Motor neuron (in vitro differentiated cells): ENCODE data around the gene PTPN14. TPM values are rescaled to one million over a fixed set of nuclear protein-coding genes. Genes with fewer than 3 reads are reported as not detected.
A peak's percentile ranks its signal among the peaks of the same experiment; 100 is the strongest.

ENCODE experiments used
- ATAC-seq, 8 experiments: fragments of 200-7000 bp; cut with Tn5 transposase; replicated peaks in 6 of 8; 2 replicates each; pipeline ENCODE4 v1.8.0; 2021; ENCODE audit warnings: mild to moderate bottlenecking in 8 of 8, moderate library complexity in 8 of 8
- H3K27ac ChIP-seq, 2 donors: fragments of 250-450 bp; sonication (Bioruptor Pico); 2 replicates each; pipeline ENCODE4 v1.9.0; 2021; ENCODE audit warnings: antibody characterized with exemption in 2 of 2, mild to moderate bottlenecking in 2 of 2, moderate library complexity in 1 of 2
- H3K4me1 ChIP-seq, 2 donors: fragments of 250-450 bp; sonication (Bioruptor Pico); replicated peaks in 1 of 2; 2 replicates each; pipeline ENCODE4 v1.6.1; 2021; ENCODE audit warnings: antibody characterized with exemption in 2 of 2, mild to moderate bottlenecking in 2 of 2, moderate library complexity in 1 of 2
- H3K4me3 ChIP-seq, 5 donors: fragments of 250-450 bp; sonication (Bioruptor Pico); 2 replicates each; pipeline ENCODE4 v1.9.0; 2021; ENCODE audit warnings: antibody characterized with exemption in 5 of 5, mild to moderate bottlenecking in 5 of 5, moderate library complexity in 4 of 5
- WGBS, 10 experiments: fragments of 450-650 bp; shearing (Covaris generic); methylation state at CpG; one replicate each; pipeline ENCODE4 v1.0.0; 2022; 5-methylcytosine and 5-hydroxymethylcytosine counted together
- in situ Hi-C, 9 experiments: fragments of 400-800 bp; cut with MboI; loops; one replicate each; pipeline ENCODE4 v1.15.0; 2021; ENCODE audit warnings: low sequenced_read_pairs in 9 of 9, low pct_unique_long_range_greater_than_20kb in 2 of 9; ENCODE audit not compliant: unreplicated experiment in 9 of 9
- total RNA-seq, 8 experiments: library from RNA; unstranded; fragments of 300-600 nt; gene quantifications; 2 replicates each; pipeline versions ENCODE4 v1.2.3 to v1.2.4, GENCODE V29; 2022

Gene PTPN14
- total RNA-seq, 8 experiments from 2014 or later = 1.4 to 43.4 (median 5.5) TPM

DNA sequence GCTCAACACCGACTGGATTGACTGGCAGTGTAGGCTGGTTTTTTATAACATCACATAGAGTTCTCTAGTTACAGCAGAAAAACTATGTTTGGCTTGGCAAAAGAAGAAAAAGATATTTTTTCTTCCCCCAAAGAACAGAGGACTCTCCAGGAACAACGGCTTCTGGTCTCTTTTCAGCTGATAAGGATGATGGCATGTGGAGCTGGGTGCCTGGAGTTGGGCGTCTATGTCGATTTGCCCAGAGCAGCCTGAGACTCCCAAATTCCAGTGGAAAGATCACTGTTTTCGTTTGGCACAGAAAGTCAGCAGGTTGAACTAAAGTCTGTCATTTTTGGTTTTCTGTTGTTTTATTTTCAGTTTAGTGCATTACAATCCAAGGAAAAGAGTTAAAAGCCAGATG lies 179.3 kb downstream of the PTPN14 start:
- WGBS, 10 experiments = 11 to 100% (median 76%) methylated on average over 1 to 5 of the region's 5 CpGs; no CpG with 5 or more reads in 1 of the 10 experiments
- Histone ChIP-seq H3K27ac (no peak overlapping the region), H3K4me1 (peaks cover 0 to 3% of the 10 kb centered on the region in 2 donors), H3K4me3 (no peak overlapping the region)
- ATAC-seq = peak in 1 of 8 experiments; percentile 15
- in situ Hi-C loops = no loop called here

- ATAC-seq = peak in 1 of 8 experiments; percentile 66
- no peak overlapping the region for H3K27ac ChIP-seq
- no peaks in the 10 kb centered on the region for H3K4me1 ChIP-seq
- WGBS, 10 experiments = 60 to 100% (median 83%) methylated on average over 1 to 3 of the region's 3 CpGs; no CpG with 5 or more reads in 1 of the 10 experiments
- no peak overlapping the region for H3K4me3 ChIP-seq
- in situ Hi-C loops = no loop called here
Measured at GRCh38 chr1:214370615-214371014, 180.8 kb downstream of the PTPN14 start.

DNA sequence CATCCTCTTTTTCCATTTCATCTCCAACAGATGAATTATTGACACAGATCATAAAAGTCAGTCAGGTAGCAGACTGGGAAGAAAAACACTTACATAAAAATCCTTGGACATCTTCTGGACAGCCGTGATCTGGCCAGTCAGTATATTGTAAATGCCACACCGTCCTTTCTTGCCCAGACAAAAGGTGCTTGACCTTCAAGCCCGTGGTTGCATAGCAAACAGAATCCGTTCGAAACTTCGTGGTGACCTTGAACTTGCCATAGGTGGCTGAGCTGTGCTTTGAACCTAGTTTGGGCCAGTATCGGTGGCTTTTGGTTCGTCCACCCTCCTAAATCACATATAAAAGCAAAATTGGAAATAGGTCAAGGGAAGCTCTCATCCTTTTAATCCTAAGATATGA lies 182.0 kb downstream of the PTPN14 start:
- 89 to 100% (median 93%) methylated on average over 4 to 8 of the region's 8 CpGs; no CpG with 5 or more reads in 2 of the 10 experiments for WGBS, 10 experiments

GRCh38 chr1:214367841-214368240 lies 183.6 kb downstream of the PTPN14 start:
- no peak overlapping the region for H3K27ac ChIP-seq
- WGBS, 10 experiments = 40 to 100% (median 93%) methylated on average over 2 to 5 of the region's 5 CpGs

More for the DNA sequence above, 182.0 kb downstream of the PTPN14 start:
- in situ Hi-C loops = no loop called here
- no peak overlapping the region for H3K27ac ChIP-seq
- H3K4me3 ChIP-seq = no peak overlapping the region
- H3K4me1 ChIP-seq = no peaks in the 10 kb centered on the region
- no peak for ATAC-seq

DNA sequence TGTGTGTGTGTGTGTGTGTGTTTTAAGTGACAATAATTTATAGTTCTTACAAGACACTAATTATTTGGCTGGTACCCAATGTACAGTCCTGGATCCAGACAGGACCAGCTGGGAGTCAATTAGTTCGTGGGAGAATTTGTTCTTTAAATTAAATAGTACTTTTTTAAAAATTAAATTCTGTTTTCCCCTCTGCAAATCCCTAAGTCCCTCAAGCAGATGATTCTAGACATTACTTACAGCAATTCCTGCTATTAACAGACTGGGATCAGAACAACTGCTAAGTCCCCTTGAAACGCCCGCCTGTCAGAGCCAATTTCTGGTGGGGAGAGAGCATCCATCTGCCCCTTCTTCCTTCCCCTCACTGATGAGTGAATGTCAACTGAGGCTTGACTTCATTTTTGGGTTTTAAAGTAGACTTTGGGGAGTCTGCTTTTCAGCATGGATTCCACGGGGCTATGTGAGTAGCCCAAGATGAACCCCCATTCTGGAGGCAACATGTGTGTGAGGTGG lies 186.6 kb downstream of the PTPN14 start:
- no peak for ATAC-seq
- in situ Hi-C loops = no loop called here
- no peaks in the 10 kb centered on the region for H3K4me1 ChIP-seq
- no peak overlapping the region for H3K27ac ChIP-seq
- H3K4me3 ChIP-seq = no peak overlapping the region
- WGBS, 10 experiments = 29 to 100% (median 89%) methylated on average over 1 to 4 of the region's 4 CpGs; no CpG with 5 or more reads in 1 of the 10 experiments

More at GRCh38 chr1:214367841-214368240, 183.6 kb downstream of the PTPN14 start:
- H3K4me3 ChIP-seq = no peak overlapping the region
- H3K4me1 ChIP-seq = no peaks in the 10 kb centered on the region
- in situ Hi-C loops = no loop called here
- ATAC-seq = no peak

GRCh38 chr1:214364386-214364785 lies 187.0 kb downstream of the PTPN14 start:
- in situ Hi-C loops = no loop called here
- peak in 2 of 8 experiments; percentile 99 for ATAC-seq
- Histone ChIP-seq H3K27ac (no peak overlapping the region), H3K4me3 (no peak overlapping the region), H3K4me1 (no peaks in the 10 kb centered on the region)
- WGBS, 10 experiments = 0 to 100% (median 86%) methylated on average over 1 to 9 of the region's 12 CpGs; no CpG with 5 or more reads in 3 of the 10 experiments

- H3K27ac ChIP-seq = no peak overlapping the region
Measured at GRCh38 chr1:214363386-214363785, 188.0 kb downstream of the PTPN14 start.

GRCh38 chr1:214362188-214362882 lies 189.1 kb downstream of the PTPN14 start:
- 72 to 100% (median 92%) methylated on average over 2 to 9 of the region's 9 CpGs; no CpG with 5 or more reads in 1 of the 10 experiments for WGBS, 10 experiments
- Histone ChIP-seq H3K27ac (no peak overlapping the region), H3K4me3 (no peak overlapping the region), H3K4me1 (no peaks in the 10 kb centered on the region)
- ATAC-seq = peak in 1 of 8 experiments; percentile 8
- in situ Hi-C loops = no loop called here

More at GRCh38 chr1:214363386-214363785, 188.0 kb downstream of the PTPN14 start:
- WGBS, 10 experiments = 31 to 100% (median 81%) methylated on average over 1 to 4 of the region's 4 CpGs; no CpG with 5 or more reads in 1 of the 10 experiments
- ATAC-seq = no peak
- in situ Hi-C loops = no loop called here
- Histone ChIP-seq H3K4me1 (no peaks in the 10 kb centered on the region), H3K4me3 (no peak overlapping the region)

- H3K27ac ChIP-seq = no peak overlapping the region
- no peaks in the 10 kb centered on the region for H3K4me1 ChIP-seq
- H3K4me3 ChIP-seq = no peak overlapping the region
- ATAC-seq = no peak
- in situ Hi-C loops = no loop called here
- WGBS, 10 experiments = 0 to 89% (median 61%) methylated on average over 1 of the region's 1 CpG; no CpG with 5 or more reads in 4 of the 10 experiments
Measured at GRCh38 chr1:214361636-214362035, 189.8 kb downstream of the PTPN14 start.

- Histone ChIP-seq H3K4me1 (no peaks in the 10 kb centered on the region), H3K27ac (no peak overlapping the region), H3K4me3 (no peak overlapping the region)
- 50 to 100% (median 100%) methylated on average over 1 to 3 of the region's 3 CpGs; no CpG with 5 or more reads in 2 of the 10 experiments for WGBS, 10 experiments
- ATAC-seq = no peak
- in situ Hi-C loops = no loop called here
Measured at GRCh38 chr1:214360525-214361164, 190.8 kb downstream of the PTPN14 start.

- in situ Hi-C loops = no loop called here
- H3K4me3 ChIP-seq = no peak overlapping the region
- no peaks in the 10 kb centered on the region for H3K4me1 ChIP-seq
- 71 to 100% (median 88%) methylated on average over 1 to 5 of the region's 5 CpGs for WGBS, 10 experiments
- ATAC-seq = no peak
- no peak overlapping the region for H3K27ac ChIP-seq
Measured at GRCh38 chr1:214360116-214360515, 191.3 kb downstream of the PTPN14 start.

- ATAC-seq = peak in 2 of 8 experiments; percentile 13 to 62
- in situ Hi-C loops = no loop called here
- WGBS, 10 experiments = 10 to 97% (median 65%) methylated on average over 2 to 4 of the region's 4 CpGs
- Histone ChIP-seq H3K27ac (no peak overlapping the region), H3K4me1 (peaks cover 0 to 5% of the 10 kb centered on the region in 2 donors), H3K4me3 (no peak overlapping the region)
Measured at GRCh38 chr1:214354440-214355148, 196.8 kb downstream of the PTPN14 start.

- H3K4me3 ChIP-seq = no peak overlapping the region
- in situ Hi-C loops = no loop called here
- 40 to 100% (median 94%) methylated on average over 1 to 4 of the region's 4 CpGs; no CpG with 5 or more reads in 5 of the 10 experiments for WGBS, 10 experiments
- ATAC-seq = no peak
- H3K27ac ChIP-seq = no peak overlapping the region
- peaks cover 0 to 5% of the 10 kb centered on the region in 2 donors for H3K4me1 ChIP-seq
Measured at GRCh38 chr1:214352838-214353237, 198.6 kb downstream of the PTPN14 start.
